ENCODE data around the gene ADAMTSL1. TPM values are rescaled to one million over a fixed set of nuclear protein-coding genes. Genes with fewer than 3 reads are reported as not detected.

The ADAMTSL1 gene
- total RNA-seq, 1 experiment from 2014 or later = 1.2 TPM

GRCh38 chr9:18905028-18905882 lies 431.3 kb downstream of the ADAMTSL1 start:
- Histone ChIP-seq H3K18ac (ENCODE audit: insufficient read length, low read depth, low read length) (no peak overlapping the region), H3K27me3 (ENCODE audit: insufficient read depth, low read length) (no peaks in the 10 kb centered on the region), H3K9me3 (ENCODE audit: control insufficient read depth, low read depth, low read length) (no peaks in the 10 kb centered on the region), H2BK15ac (ENCODE audit: low read depth, low read length) (no peak overlapping the region), H3K56ac (ENCODE audit: insufficient read length, low read depth, low read length) (no peak overlapping the region), H2AFZ (ENCODE audit: low read length) (no peak overlapping the region), H3K27ac (ENCODE audit: insufficient read length, low read depth, low read length) (no peak overlapping the region), H3T11ph (ENCODE audit: low read length) (no peak overlapping the region), H2BK20ac (ENCODE audit: low read depth, low read length, poor library complexity, severe bottlenecking) (no peak overlapping the region), H4K20me1 (ENCODE audit: control insufficient read depth, insufficient read depth, insufficient read length) (no peaks in the 10 kb centered on the region), H2AK5ac (ENCODE audit: insufficient read length, low read length) (no peak overlapping the region), H3K4ac (ENCODE audit: low read depth, low read length) (no peak overlapping the region), H4K8ac (replicated peaks; ENCODE audit: insufficient read length, low read depth, low read length) (no peak overlapping the region), H4K5ac (ENCODE audit: insufficient read length, low read depth, low read length) (no peak overlapping the region), H3K23me2 (ENCODE audit: insufficient read length, low read depth, low read length, poor library complexity, severe bottlenecking) (no peaks in the 10 kb centered on the region), H2BK120ac (ENCODE audit: low read depth, low read length, poor library complexity, severe bottlenecking) (no peak overlapping the region), H3K79me2 (ENCODE audit: insufficient read depth, low read length) (no peaks in the 10 kb centered on the region), H2BK12ac (ENCODE audit: insufficient read length, low read depth, low read length) (no peak overlapping the region), H3K9ac (ENCODE audit: extremely low read depth, insufficient read length, low read length) (no peak overlapping the region), H3K4me2 (ENCODE audit: insufficient read depth, insufficient read length, low read length) (no peak overlapping the region), H3K4me1 (ENCODE audit: insufficient read depth, low read length) (no peaks in the 10 kb centered on the region), H3K14ac (ENCODE audit: insufficient read depth, low read length) (no peak overlapping the region; the same call in 1 of the 2 replicates), H2BK5ac (ENCODE audit: insufficient read length, low read length) (no peak overlapping the region), H3K23ac (ENCODE audit: insufficient read length, low read depth, low read length) (no peak overlapping the region), H4K91ac (ENCODE audit: insufficient read length, low read depth, low read length) (no peak overlapping the region), H3K79me1 (ENCODE audit: insufficient read depth, low read depth, low read length, poor library complexity, severe bottlenecking) (no peaks in the 10 kb centered on the region)
- Mint-ChIP-seq H3K4me1 (peaks cover 3 to 12% of the 10 kb centered on the region in 2 experiments), H3K9me3 (peaks cover 3 to 15% of the 10 kb centered on the region in 2 experiments; a peak in 4 of 5 replicates), H3K4me3 (no peak overlapping the region), H3K36me3 (ENCODE audit: insufficient read depth in 1 of 3, low read depth in 3 of 3) (peaks cover 0 to 9% (median 1%) of the 10 kb centered on the region in 3 experiments; a peak in 3 of 7 replicates), H3K27me3 (ENCODE audit: low read depth) (no peaks in the 10 kb centered on the region), H3K27ac (no peak overlapping the region)
- WGBS (ENCODE audit: extremely low coverage, insufficient read length, low lambda C conversion rate) = no CpG with 5 or more reads among the region's 11 CpGs
- no peak for DNase-seq
- TF ChIP-seq CTCF (conservative IDR thresholded peaks at IDR 0.05) = no peak

Measured in H9 (cell line).